Transverse colon (tissue), 3 donors: ENCODE measurements around the gene TEAD4.

Experiments
- EP300 ChIP-seq: sonication (generic); formaldehyde crosslinking; IDR thresholded peaks from one replicate; pipeline ENCODE4 v1.6.1; 2017; ENCODE audit warnings: antibody characterized with exemption, low read depth
- POLR2A ChIP-seq: fragments of 450-650 bp; IDR thresholded peaks from one replicate; pipeline ENCODE4 v1.6.1; 2016; ENCODE audit warnings: antibody characterized with exemption, mild to moderate bottlenecking, moderate library complexity
- TF ChIP-seq, protein P1 (sequence below), 5 experiments: fragments of 200-600 bp in 3 of 5; fragments of 450-650 bp in 2 of 5; sonication (generic) in 3 of 5; IDR thresholded peaks; 1 replicate in 2 of 5; 2 replicates in 3 of 5; pipeline ENCODE4 v1.5.1; 2016 to 2017; ENCODE audit warnings: antibody characterized with exemption in 5 of 5, inconsistent platforms in 3 of 5, mild to moderate bottlenecking in 2 of 5, moderate library complexity in 1 of 5

GRCh38 chr12:3069714-3070113 lies 110.5 kb downstream of the TEAD4 start:
- TF ChIP-seq POLR2A (no peak), EP300 (no peak)
- TF ChIP-seq, protein P1, sequence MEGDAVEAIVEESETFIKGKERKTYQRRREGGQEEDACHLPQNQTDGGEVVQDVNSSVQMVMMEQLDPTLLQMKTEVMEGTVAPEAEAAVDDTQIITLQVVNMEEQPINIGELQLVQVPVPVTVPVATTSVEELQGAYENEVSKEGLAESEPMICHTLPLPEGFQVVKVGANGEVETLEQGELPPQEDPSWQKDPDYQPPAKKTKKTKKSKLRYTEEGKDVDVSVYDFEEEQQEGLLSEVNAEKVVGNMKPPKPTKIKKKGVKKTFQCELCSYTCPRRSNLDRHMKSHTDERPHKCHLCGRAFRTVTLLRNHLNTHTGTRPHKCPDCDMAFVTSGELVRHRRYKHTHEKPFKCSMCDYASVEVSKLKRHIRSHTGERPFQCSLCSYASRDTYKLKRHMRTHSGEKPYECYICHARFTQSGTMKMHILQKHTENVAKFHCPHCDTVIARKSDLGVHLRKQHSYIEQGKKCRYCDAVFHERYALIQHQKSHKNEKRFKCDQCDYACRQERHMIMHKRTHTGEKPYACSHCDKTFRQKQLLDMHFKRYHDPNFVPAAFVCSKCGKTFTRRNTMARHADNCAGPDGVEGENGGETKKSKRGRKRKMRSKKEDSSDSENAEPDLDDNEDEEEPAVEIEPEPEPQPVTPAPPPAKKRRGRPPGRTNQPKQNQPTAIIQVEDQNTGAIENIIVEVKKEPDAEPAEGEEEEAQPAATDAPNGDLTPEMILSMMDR (IDR thresholded peaks at IDR 0.05): no peak
